T-helper 22 cell (primary cell): ENCODE measurements around the gene KCTD3.

Experiments
- DNase-seq: peaks from one replicate; pipeline ENCODE4 v3.0.0-alpha.2; 2020; ENCODE audit warnings: low read depth

The KCTD3 gene

GRCh38 chr1:215557504-215557903, 9.6 kb upstream of the KCTD3 start:
- no peak for DNase-seq

- DNase-seq = no peak
These were observed 9.0 kb upstream of the KCTD3 start for GRCh38 chr1:215557992-215558626.

- no peak for DNase-seq
These were observed 591 bp downstream of the KCTD3 start for GRCh38 chr1:215567491-215568298.

GRCh38 chr1:215568299-215568692, 1.2 kb downstream of the KCTD3 start:
- no peak for DNase-seq

- DNase-seq = no peak
These were observed 3.1 kb downstream of the KCTD3 start for GRCh38 chr1:215569986-215570824.

GRCh38 chr1:215581896-215582295, 14.8 kb downstream of the KCTD3 start:
- no peak for DNase-seq

- no peak for DNase-seq
These were observed 16.2 kb downstream of the KCTD3 start for GRCh38 chr1:215583185-215583749.

- DNase-seq = no peak
These were observed 17.3 kb downstream of the KCTD3 start for GRCh38 chr1:215584389-215584788.

GRCh38 chr1:215589650-215590435, 22.7 kb downstream of the KCTD3 start:
- DNase-seq = no peak

- no peak for DNase-seq
These were observed 23.8 kb downstream of the KCTD3 start for GRCh38 chr1:215590779-215591491.

- no peak for DNase-seq
These were observed 27.5 kb downstream of the KCTD3 start for GRCh38 chr1:215594640-215595039.

- no peak for DNase-seq
These were observed 28.1 kb downstream of the KCTD3 start for GRCh38 chr1:215595231-215595630.

- DNase-seq = no peak
These were observed 30.9 kb downstream of the KCTD3 start for GRCh38 chr1:215597961-215598360.

- no peak for DNase-seq
These were observed 32.4 kb downstream of the KCTD3 start for GRCh38 chr1:215599418-215600074.

GRCh38 chr1:215600258-215600792, 33.2 kb downstream of the KCTD3 start:
- DNase-seq = no peak

- no peak for DNase-seq
These were observed 33.8 kb downstream of the KCTD3 start for GRCh38 chr1:215600867-215601266.

GRCh38 chr1:215601276-215601675, 34.2 kb downstream of the KCTD3 start:
- DNase-seq = no peak

- no peak for DNase-seq
These were observed 36.2 kb downstream of the KCTD3 start for GRCh38 chr1:215603319-215603718.

GRCh38 chr1:215605011-215605621, 38.0 kb downstream of the KCTD3 start:
- no peak for DNase-seq

GRCh38 chr1:215606036-215606435, 38.9 kb downstream of the KCTD3 start:
- no peak for DNase-seq
